ENCODE data around the gene PTPN11.

PTPN11 gene

DNA sequence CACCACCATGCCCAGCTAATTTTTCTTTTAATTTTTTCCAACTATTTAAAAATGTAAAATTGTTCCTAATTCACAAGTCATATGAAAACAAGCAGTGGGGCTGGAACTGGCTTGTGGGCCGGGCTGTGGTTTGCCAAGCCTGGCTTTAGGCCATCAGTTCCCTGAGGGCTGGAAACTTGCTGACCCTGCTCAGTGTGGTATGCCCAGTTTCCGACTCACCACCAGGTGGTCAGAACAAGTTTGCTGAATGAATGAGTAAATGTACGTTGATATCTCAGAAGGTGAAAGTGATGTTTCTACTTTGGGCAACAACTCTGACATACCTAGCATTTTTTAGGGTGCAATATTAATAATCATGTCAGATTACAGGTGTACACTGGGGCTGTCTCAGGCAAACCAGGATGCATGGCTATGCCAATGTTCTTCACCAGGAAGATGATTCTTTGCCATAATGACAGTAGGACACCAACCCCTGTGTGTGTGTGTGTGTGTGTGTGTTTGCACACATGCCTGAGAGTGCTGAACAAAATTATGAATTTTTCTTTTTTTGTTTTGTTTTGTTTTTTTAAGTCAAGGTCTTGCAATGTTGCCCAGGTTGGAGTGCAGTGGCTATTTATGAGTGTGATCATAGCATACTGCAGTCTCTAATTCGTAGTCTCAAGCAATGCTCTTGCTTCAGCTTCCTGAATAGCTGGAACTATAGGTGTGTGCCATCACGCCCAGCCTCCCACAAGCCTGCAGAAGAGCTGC lies 106.1 kb downstream of the PTPN11 start:
- no peak for TF ChIP-seq GATA1 (IDR thresholded peaks at IDR 0.05; ENCODE audit: low read depth, low read length)
- TF ChIP-seq POLR2A (IDR thresholded peaks at IDR 0.05; ENCODE audit: low read length), result no peak
- DNase-seq, result no peak

DNA sequence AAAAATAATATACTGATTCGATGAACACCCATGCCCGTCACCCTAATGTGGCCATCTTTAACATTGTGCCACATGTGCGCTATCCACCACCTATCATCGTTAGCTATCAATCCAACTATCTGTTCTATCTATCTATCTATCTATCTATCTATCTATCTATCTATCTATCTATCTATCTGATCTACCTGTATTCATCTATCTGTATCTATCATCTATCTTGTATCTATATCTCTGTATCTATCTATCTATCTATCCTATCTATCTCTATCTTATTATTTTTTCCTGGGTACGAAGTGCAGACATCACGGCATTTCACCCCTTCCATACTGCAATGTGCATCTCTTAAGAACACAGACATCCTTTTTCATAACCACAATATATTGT lies 106.7 kb downstream of the PTPN11 start:
- TF ChIP-seq GATA1 (IDR thresholded peaks at IDR 0.05; ENCODE audit: low read depth, low read length), result no peak
- no peak for TF ChIP-seq POLR2A (IDR thresholded peaks at IDR 0.05; ENCODE audit: low read length)

DNA sequence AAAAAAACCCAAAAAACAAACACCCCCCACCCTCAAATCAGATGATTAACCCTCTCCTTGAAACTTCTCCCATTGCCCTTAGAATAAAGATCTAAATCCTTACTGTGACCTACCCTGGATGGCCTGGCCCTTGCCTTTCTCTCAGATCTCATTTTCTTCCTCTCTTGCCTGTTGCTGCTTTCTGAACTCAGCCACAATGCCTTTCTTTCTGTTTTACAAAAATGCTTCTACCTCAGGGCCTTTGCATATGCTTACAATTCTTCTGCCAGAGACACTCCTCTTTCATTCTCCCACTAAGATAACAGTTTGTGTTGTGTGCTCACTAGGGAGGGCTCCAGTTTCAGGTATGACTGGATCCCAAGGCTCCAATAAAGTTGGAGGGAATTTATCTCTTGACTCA lies 108.3 kb downstream of the PTPN11 start:
- TF ChIP-seq POLR2A (IDR thresholded peaks at IDR 0.05; ENCODE audit: low read length), result no peak
- no peak for TF ChIP-seq GATA1 (IDR thresholded peaks at IDR 0.05; ENCODE audit: low read depth, low read length)
- DNase-seq, result no peak

More for the DNA sequence above, 106.7 kb downstream of the PTPN11 start:
- DNase-seq, result no peak

DNA sequence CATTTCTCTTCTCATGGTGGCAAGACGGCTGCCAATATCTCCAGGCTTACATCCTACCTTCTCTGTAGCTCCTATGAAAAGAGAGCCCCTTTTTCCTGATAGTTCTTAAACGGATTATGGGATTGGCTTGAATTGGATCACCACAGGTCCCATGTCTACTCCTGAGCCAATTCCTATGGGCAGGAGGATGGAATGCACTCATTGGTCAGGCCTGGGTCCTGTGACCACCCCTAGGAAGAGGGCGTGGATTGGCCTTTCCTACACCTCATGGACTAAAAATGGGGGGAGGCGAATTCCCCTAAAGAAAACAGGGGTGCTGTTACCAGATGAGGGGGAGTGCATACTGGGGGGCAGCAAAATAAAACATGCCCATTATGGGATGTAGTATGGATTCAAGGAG lies 108.8 kb downstream of the PTPN11 start:
- DNase-seq, result no peak
- TF ChIP-seq GATA1 (IDR thresholded peaks at IDR 0.05; ENCODE audit: low read depth, low read length) (no peak), POLR2A (IDR thresholded peaks at IDR 0.05; ENCODE audit: low read length) (no peak)

- DNase-seq, result no peak
- TF ChIP-seq POLR2A (IDR thresholded peaks at IDR 0.05; ENCODE audit: low read length) (no peak), GATA1 (IDR thresholded peaks at IDR 0.05; ENCODE audit: low read depth, low read length) (no peak)
Observed at GRCh38 chr12:112528521-112528920, 109.8 kb downstream of the PTPN11 start.

GRCh38 chr12:112530941-112531340 lies 112.2 kb downstream of the PTPN11 start:
- no peak for DNase-seq
- no peak for TF ChIP-seq POLR2A (IDR thresholded peaks at IDR 0.05; ENCODE audit: low read length)
- TF ChIP-seq GATA1 (IDR thresholded peaks at IDR 0.05; ENCODE audit: low read depth, low read length), result no peak

DNA sequence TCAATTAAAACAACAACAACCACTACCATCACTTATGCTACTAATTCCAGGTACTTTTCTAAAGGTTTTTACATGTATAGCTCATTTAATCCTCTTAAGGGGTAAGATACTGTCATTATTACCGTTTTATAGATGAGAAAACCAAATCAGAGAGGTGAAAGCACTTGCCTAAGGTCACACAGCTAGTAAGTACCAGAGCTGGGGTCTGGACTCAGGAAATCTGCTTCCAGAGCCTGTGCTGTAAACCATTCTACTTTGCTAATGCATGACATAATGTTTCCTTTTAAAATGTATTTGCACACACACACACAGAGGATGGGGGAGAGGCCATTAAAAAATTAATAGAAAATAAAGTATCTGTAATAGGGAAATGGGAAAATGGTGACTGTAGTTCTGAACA lies 113.4 kb downstream of the PTPN11 start:
- no peak for TF ChIP-seq GATA1 (IDR thresholded peaks at IDR 0.05; ENCODE audit: low read depth, low read length)
- no peak for TF ChIP-seq POLR2A (IDR thresholded peaks at IDR 0.05; ENCODE audit: low read length)
- DNase-seq, result no peak

GRCh38 chr12:112533528-112533927 lies 114.8 kb downstream of the PTPN11 start:
- DNase-seq, result no peak
- TF ChIP-seq POLR2A (IDR thresholded peaks at IDR 0.05; ENCODE audit: low read length), result no peak
- no peak for TF ChIP-seq GATA1 (IDR thresholded peaks at IDR 0.05; ENCODE audit: low read depth, low read length)

DNA sequence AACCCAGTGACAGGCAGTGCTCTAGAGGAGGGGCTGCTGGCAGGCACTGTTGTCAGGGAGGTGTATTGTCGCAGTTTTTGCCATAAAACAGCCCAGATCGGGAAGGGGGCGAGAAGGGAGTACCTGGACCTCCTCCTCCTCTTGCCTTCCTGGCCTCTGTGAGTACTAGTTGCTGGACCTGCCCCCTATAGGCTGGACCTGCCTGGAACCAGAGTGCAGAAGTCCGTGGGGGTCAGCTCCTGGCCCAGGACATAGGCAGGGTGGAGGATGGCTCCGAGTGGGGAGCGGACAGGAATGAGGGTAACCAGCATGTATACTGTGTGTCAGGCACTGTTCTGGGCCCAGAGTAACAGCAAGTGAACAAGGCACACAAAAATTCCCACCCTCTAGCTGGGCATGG lies 116.3 kb downstream of the PTPN11 start:
- TF ChIP-seq GATA1 (IDR thresholded peaks at IDR 0.05; ENCODE audit: low read depth, low read length) (no peak), POLR2A (IDR thresholded peaks at IDR 0.05; ENCODE audit: low read length) (no peak)

DNA sequence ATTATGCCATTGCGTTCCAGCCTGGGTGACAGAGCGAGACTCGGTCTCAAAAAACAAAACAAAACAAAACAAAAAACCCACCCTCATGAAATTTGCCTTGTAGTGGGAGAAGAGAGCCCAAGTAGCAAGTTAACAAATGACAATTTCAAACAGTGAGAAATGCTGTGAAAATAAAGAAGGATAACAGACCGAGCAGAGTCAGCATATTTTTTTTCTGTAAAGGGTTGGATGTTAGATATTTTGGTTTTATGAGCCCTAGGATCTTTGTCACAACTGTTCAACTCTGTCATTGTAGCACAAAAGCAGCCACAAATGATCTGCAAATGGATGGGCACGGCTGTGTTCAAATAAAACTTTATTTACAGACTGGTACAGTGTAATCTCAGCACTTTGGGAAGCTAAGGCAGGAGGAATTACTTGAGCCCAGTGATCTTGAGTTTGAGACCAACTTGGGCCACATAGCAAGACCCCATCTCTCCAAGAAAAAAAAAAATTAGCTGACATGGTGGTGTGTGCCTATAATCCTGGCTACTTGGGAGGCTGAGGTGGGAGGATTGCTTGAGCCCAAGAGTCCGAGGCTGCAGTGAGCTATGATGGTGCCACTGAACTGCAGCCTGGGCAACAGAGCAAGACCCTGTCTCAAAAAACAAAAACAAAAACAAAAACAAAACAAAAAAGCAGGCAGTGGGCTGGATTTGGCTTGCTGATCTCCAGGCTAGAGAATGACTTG lies 117.1 kb downstream of the PTPN11 start:
- no peak for DNase-seq
- no peak for TF ChIP-seq POLR2A (IDR thresholded peaks at IDR 0.05; ENCODE audit: low read length)
- no peak for TF ChIP-seq GATA1 (IDR thresholded peaks at IDR 0.05; ENCODE audit: low read depth, low read length)

More for the DNA sequence above, 116.3 kb downstream of the PTPN11 start:
- no peak for DNase-seq

- no peak for DNase-seq
- TF ChIP-seq GATA1 (IDR thresholded peaks at IDR 0.05; ENCODE audit: low read depth, low read length) (no peak), POLR2A (IDR thresholded peaks at IDR 0.05; ENCODE audit: low read length) (no peak)
Observed at GRCh38 chr12:112536367-112536730, 117.6 kb downstream of the PTPN11 start.

DNA sequence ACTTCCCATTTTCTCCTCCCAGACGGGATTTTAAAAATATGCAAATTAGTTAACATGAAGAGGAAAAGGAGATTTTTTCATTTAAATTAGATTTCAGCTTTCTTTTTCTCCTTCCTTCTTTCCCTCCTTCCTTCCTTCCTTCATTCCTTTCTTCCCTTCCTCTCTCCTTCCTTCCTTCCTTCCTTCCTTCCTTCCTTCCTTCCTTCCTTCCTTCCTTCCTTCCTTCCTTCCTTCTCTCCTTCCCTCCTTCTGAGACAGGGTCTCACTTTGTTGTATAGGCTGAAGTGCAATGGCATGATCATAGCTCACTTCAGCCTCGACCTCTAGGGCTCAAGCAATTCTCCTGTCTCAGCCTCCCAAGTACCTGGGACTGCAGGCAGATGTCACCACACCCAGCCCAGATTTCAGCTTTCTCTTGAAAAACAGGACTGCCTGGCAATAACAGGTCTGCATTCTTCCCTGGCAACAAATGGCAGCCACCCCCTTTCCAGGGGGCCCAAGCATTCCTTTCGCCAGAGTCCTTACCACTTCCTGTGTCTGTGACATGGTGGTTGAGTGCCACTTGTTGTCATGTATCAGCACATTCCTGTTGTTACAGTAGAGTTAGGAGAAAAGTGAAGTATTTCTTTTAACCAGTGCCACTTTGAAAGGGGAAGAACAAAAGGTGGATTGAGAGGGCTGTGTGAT lies 119.1 kb downstream of the PTPN11 start:
- DNase-seq, result no peak
- TF ChIP-seq POLR2A (IDR thresholded peaks at IDR 0.05; ENCODE audit: low read length), result no peak
- no peak for TF ChIP-seq GATA1 (IDR thresholded peaks at IDR 0.05; ENCODE audit: low read depth, low read length)

- no peak for TF ChIP-seq GATA1 (IDR thresholded peaks at IDR 0.05; ENCODE audit: low read depth, low read length)
- no peak for TF ChIP-seq POLR2A (IDR thresholded peaks at IDR 0.05; ENCODE audit: low read length)
- DNase-seq, result no peak
Observed at GRCh38 chr12:112538740-112539139, 120.0 kb downstream of the PTPN11 start.

DNA sequence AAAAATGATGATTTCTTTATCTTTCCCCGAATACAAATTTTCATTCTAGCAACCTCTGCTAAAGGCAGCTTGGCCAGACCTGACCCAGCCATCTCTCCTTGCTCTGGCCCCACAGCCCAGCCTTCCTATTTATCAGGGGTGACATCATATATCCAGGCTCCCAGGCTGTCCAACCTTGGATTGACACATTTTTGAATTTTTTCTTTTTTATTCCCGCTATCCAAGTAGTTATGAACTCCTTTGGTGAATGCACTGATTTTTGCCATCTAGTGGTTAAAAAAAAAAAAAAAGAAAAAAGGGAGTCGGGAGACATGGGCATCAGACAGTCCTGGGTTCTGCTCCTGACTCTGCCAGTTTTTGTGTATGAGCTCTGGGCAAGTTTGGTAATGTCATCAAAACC lies 120.5 kb downstream of the PTPN11 start:
- TF ChIP-seq GATA1 (IDR thresholded peaks at IDR 0.05; ENCODE audit: low read depth, low read length), result no peak
- TF ChIP-seq POLR2A (IDR thresholded peaks at IDR 0.05; ENCODE audit: low read length), result no peak
- DNase-seq, result no peak

Data from erythroblast (primary cell).